GM23248 (cell line): ENCODE results near the gene PPP1R3C.

Experiments
- EZH2 ChIP-seq: fragments of 200-600 bp; sonication (generic); IDR thresholded peaks from 2 replicates; pipeline ENCODE4 v1.6.1; 2018; ENCODE audit warnings: antibody characterized with exemption, mild to moderate bottlenecking; ENCODE audit not compliant: insufficient read depth, poor library complexity, severe bottlenecking
- EZH2phosphoT487 ChIP-seq: fragments of 200-600 bp; sonication (generic); IDR thresholded peaks from 2 replicates; pipeline ENCODE4 v1.6.1; 2018; ENCODE audit warnings: antibody characterized with exemption, moderate library complexity, mild to moderate bottlenecking, low read depth; ENCODE audit not compliant: insufficient read depth

GRCh38 chr10:91610919-91611318, 22.0 kb downstream of the PPP1R3C start:
- TF ChIP-seq EZH2phosphoT487 (no peak), EZH2 (no peak)
